C4-2B (cell line): ENCODE data around the gene TEX261.

Source experiments
- H3K27ac ChIP-seq: fragments of 450-650 bp; 2 replicates; pipeline ENCODE4 v1.5.1; 2017
- CTCF ChIP-seq: fragments of 450-650 bp; conservative IDR thresholded peaks from 2 replicates; pipeline ENCODE4 v1.5.1; 2017; ENCODE audit warnings: mild to moderate bottlenecking
- ZFX ChIP-seq: fragments of 450-650 bp; IDR thresholded peaks from 2 replicates; pipeline ENCODE4 v1.6.1; 2017

Gene TEX261

DNA sequence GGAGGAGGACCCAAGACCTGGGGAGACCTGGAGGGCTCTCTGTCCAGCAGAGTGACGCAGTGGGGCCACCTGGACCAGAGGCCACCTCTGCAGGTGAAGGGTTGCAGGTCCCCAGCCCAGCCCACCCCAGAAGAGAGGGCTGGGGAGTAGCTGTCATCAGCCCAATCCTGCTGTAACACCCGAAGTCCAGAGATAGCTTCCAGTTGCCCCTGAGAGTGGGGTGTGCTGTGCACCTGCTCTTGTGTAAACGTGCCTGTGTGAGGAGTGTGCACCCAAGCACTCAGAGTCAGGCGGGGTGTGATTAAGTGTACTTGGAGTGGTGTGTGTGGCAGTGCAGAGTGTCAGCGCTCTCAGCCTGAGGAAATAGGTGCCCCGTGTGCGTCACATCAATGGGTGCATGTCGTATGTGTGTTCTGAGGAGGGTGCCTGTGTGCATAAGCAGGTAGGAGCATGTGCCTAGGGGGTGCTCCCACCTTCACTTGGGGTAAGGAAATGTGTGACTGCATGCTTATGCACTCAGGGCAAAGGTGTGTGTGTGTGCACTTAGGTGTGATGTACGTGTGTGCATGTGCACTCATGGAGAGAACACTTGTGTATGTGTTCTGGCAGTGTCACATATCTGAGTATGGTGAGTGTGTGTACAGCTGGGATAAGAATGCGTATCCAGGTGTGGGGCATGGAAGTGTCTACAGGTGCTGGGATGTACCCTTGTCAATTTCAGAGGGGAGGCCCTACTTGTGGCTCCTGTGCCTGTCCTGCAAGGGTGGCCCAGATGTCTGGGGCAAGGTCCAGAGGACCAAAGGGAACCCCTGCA, 58.3 kb downstream of the TEX261 start:
- no peak overlapping the region for H3K27ac ChIP-seq
- no peak for TF ChIP-seq CTCF
- TF ChIP-seq ZFX: no peak
